Measurements from ENCODE around the gene GATAD2B. TPM values are rescaled to one million over a fixed set of nuclear protein-coding genes. Genes with fewer than 3 reads are reported as not detected.

GATAD2B gene
- total and polyA plus RNA-seq, 2 donors (not counting 1 experiment from before 2014, with no cell fraction given): 4.8 to 5.2 TPM

DNA sequence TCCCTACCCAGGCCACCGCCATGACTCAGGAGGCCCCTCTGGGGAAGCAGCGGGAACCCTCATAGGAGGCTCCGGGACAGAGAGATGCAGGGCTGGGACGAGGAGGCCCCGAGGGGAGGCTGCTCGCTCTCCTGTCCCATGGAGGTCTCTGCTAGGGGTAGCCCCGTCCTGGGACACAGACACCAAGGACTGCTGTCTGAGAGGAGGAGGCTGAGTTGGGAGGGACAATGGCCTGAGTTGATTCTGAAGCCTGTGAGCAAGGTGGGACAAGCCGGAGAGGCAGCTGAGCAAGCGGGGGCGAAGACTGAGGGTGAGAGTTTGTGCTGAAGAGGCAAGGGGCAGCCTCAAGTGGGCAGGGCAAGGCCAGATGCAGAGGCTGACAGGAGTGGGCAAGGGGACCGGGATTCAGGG is 130.1 kb downstream of the GATAD2B start:
- no peak for DNase-seq (ENCODE audit: low read depth in 2 of 2)
- no peak overlapping the region for H2AFZ ChIP-seq (ENCODE audit: low read length)
- H3K9me3 ChIP-seq (ENCODE audit: control insufficient read depth, insufficient read depth, low read depth, low read length): no peaks in the 10 kb centered on the region
- H3K4me3 ChIP-seq (replicated peaks in 1 of 4; ENCODE audit: control extremely low read depth in 1 of 4, insufficient read depth in 1 of 4, low read depth in 3 of 4, low read length in 4 of 4): no peak overlapping the region
- no peak overlapping the region for H3K9ac ChIP-seq (ENCODE audit: insufficient read depth, low read length)
- H4K20me1 ChIP-seq (ENCODE audit: control insufficient read depth, extremely low read depth, insufficient read depth, low read length): no peaks in the 10 kb centered on the region
- H3K27me3 ChIP-seq (ENCODE audit: control insufficient read depth, insufficient read depth, low read length): no peaks in the 10 kb centered on the region
- no peak for TF ChIP-seq EZH2 (IDR thresholded peaks at IDR 0.05; ENCODE audit: low read length, missing control alignments)
- TF ChIP-seq, protein P1, sequence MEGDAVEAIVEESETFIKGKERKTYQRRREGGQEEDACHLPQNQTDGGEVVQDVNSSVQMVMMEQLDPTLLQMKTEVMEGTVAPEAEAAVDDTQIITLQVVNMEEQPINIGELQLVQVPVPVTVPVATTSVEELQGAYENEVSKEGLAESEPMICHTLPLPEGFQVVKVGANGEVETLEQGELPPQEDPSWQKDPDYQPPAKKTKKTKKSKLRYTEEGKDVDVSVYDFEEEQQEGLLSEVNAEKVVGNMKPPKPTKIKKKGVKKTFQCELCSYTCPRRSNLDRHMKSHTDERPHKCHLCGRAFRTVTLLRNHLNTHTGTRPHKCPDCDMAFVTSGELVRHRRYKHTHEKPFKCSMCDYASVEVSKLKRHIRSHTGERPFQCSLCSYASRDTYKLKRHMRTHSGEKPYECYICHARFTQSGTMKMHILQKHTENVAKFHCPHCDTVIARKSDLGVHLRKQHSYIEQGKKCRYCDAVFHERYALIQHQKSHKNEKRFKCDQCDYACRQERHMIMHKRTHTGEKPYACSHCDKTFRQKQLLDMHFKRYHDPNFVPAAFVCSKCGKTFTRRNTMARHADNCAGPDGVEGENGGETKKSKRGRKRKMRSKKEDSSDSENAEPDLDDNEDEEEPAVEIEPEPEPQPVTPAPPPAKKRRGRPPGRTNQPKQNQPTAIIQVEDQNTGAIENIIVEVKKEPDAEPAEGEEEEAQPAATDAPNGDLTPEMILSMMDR (conservative IDR thresholded peaks at IDR 0.05 in 1 of 2, IDR thresholded peaks at IDR 0.05 in 1 of 2; ENCODE audit: low read depth in 1 of 2, low read length in 2 of 2): no peak
- no peak overlapping the region for H3K4me2 ChIP-seq (ENCODE audit: extremely low read depth, insufficient read depth, low read length)
- no peaks in the 10 kb centered on the region for H3K79me2 ChIP-seq (ENCODE audit: control insufficient read depth, insufficient read depth, low read length)
- H3K27ac ChIP-seq (ENCODE audit: insufficient read depth, low read length): no peak overlapping the region
- H3K36me3 ChIP-seq (ENCODE audit: control insufficient read depth, insufficient read depth, low read length): no peaks in the 10 kb centered on the region
- H3K4me1 ChIP-seq (ENCODE audit: control insufficient read depth, extremely low read depth, insufficient read depth, low read length): peaks cover 18% of the 10 kb centered on the region

DNA sequence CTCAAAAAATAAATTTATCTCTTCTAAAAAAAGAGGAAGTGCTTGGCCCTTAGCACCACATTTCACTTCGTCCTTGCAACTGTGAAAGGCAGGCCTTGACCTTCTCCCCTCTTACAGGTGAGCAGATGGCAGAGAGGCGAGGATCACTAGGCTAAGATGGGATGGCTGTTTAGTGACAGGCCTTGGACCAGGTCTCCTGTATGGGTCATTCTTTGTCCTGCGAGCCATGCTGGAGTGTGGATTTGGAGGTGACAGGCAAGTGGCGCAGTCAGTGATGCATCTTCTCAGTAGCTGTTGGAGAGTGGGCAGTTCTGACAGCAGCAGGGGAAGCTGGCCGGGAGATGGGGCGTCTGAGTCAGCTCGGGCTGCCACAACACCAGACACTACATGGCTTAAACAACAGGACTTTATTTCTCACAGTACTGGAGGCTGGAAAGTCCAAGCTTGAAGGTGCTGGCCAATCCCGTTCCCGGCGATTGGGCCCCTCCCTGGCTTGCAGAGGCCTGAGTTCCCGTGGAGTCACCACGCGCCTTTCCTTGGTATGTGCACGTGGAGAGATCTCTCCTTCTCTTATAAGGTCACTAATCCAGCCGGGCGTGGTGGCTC is 131.0 kb downstream of the GATAD2B start:
- Histone ChIP-seq H3K27me3 (ENCODE audit: control insufficient read depth, insufficient read depth, low read length) (no peaks in the 10 kb centered on the region), H3K36me3 (ENCODE audit: control insufficient read depth, insufficient read depth, low read length) (no peaks in the 10 kb centered on the region), H3K9me3 (ENCODE audit: control insufficient read depth, insufficient read depth, low read depth, low read length) (no peaks in the 10 kb centered on the region), H3K9ac (ENCODE audit: insufficient read depth, low read length) (no peak overlapping the region), H3K79me2 (ENCODE audit: control insufficient read depth, insufficient read depth, low read length) (no peaks in the 10 kb centered on the region), H4K20me1 (ENCODE audit: control insufficient read depth, extremely low read depth, insufficient read depth, low read length) (no peaks in the 10 kb centered on the region), H3K27ac (ENCODE audit: insufficient read depth, low read length) (peak overlapping the region; percentile 98), H2AFZ (ENCODE audit: low read length) (no peak overlapping the region), H3K4me2 (ENCODE audit: extremely low read depth, insufficient read depth, low read length) (peak overlapping the region; percentile 66), H3K4me3 (replicated peaks in 1 of 4; ENCODE audit: control extremely low read depth in 1 of 4, insufficient read depth in 1 of 4, low read depth in 3 of 4, low read length in 4 of 4) (peak overlapping the region in 3 of 4 experiments; percentile 1 to 17 (median 3)), H3K4me1 (ENCODE audit: control insufficient read depth, extremely low read depth, insufficient read depth, low read length) (peaks cover 18% of the 10 kb centered on the region)
- peak; percentile 43 to 72 for DNase-seq (ENCODE audit: low read depth in 2 of 2)
- TF ChIP-seq, protein P1 (conservative IDR thresholded peaks at IDR 0.05 in 1 of 2, IDR thresholded peaks at IDR 0.05 in 1 of 2; ENCODE audit: low read depth in 1 of 2, low read length in 2 of 2): no peak
- TF ChIP-seq EZH2 (IDR thresholded peaks at IDR 0.05; ENCODE audit: low read length, missing control alignments): no peak

DNA sequence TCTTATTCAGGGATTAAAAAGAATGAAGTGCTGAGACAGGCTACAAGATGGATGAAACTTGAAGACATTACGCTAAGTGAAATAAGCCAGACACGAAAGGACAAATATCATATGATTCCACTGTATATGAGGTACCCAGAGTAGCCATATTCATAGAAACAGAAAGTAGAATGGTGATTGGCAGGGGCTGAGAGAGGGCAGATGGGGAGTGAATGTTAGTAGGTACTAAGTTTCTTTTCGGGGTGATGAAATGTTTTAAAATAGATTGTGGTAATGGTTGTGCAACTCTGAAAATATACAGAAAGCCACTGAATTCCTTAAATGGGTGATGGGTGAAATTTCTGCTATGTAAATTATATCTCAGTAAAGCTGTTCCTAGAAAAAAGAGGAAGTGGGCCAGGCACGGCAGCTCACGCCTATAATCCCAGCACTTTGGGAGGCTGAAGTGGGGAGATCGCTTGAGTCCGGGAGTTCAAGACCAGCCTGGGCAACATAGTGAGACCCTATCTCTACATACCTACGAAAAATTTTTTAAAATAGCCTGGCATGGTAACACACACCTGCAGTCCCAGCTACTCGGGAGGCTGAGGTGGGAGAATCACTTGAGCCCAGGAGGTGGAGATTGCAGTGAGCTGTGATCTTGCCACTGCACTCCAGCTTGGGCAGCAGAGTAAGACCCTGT is 131.7 kb downstream of the GATAD2B start:
- TF ChIP-seq EZH2 (IDR thresholded peaks at IDR 0.05; ENCODE audit: low read length, missing control alignments): no peak
- peak; percentile 85 to 99 for DNase-seq (ENCODE audit: low read depth in 2 of 2)
- Histone ChIP-seq H3K9me3 (ENCODE audit: control insufficient read depth, insufficient read depth, low read depth, low read length) (no peaks in the 10 kb centered on the region), H4K20me1 (ENCODE audit: control insufficient read depth, extremely low read depth, insufficient read depth, low read length) (no peaks in the 10 kb centered on the region), H2AFZ (ENCODE audit: low read length) (peak overlapping the region; percentile 75), H3K4me2 (ENCODE audit: extremely low read depth, insufficient read depth, low read length) (peak overlapping the region; percentile 66), H3K4me1 (ENCODE audit: control insufficient read depth, extremely low read depth, insufficient read depth, low read length) (peaks cover 18% of the 10 kb centered on the region), H3K9ac (ENCODE audit: insufficient read depth, low read length) (peak overlapping the region; percentile 65), H3K27ac (ENCODE audit: insufficient read depth, low read length) (peak overlapping the region; percentile 98), H3K27me3 (ENCODE audit: control insufficient read depth, insufficient read depth, low read length) (no peaks in the 10 kb centered on the region), H3K79me2 (ENCODE audit: control insufficient read depth, insufficient read depth, low read length) (no peaks in the 10 kb centered on the region), H3K4me3 (replicated peaks in 1 of 4; ENCODE audit: control extremely low read depth in 1 of 4, insufficient read depth in 1 of 4, low read depth in 3 of 4, low read length in 4 of 4) (peak overlapping the region; percentile 24 to 56 (median 43)), H3K36me3 (ENCODE audit: control insufficient read depth, insufficient read depth, low read length) (no peaks in the 10 kb centered on the region)

Data from fibroblast of lung (primary cell).